ENCODE measurements around the gene BANF2.
A peak's percentile ranks its signal among the peaks of the same experiment; 100 is the strongest.
"Not testable (repeated sequence)": the region's sequence is repeated elsewhere in the genome, so short reads cannot be mapped to it uniquely, and the experiment has no call there.

Gene BANF2

DNA sequence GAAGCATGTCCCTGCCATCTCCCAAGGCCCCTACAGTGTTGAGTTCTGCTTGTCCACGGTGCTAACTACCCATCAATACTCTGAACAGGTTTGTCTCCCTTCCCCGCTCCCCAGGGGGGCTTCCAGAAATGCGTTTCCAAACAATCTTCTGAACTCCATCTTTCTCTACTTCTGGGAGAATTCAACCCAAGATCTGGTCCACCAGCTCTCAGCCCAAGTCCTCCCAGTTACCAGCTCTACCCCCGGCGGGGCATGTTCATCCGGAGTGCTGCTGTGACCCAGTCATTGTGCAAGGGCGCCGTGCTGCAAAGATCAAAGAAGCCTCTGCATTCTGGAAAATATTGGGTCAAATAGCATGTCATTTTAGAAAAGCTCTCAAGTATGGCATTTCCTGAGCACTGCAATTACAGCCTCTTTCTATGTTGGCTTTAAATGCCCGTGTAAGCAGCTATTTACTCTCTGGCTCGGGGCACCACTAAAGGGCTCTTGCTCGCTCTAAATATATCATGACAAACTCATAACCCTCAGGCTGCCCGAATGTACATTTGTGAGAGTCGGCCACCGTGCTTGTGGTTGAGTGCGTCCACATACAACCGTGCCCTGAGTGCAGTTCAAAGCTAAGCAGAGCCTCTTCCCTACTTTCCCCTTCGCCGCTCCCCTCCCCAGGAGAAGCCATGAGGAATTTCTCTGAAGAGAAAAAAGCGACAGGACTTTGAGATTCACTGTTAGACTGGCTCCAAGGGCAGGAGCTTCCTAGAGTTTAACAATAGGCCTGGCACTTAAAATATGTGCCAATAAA is 71.6 kb downstream of the BANF2 start:
- H3K4me3 ChIP-seq: no peak overlapping the region
- no peaks in the 10 kb centered on the region for H4K20me1 ChIP-seq
- 0 out of 22 replicates have a peak overlapping the region, but pooled peaks of 1 of the 11 experiments have one; percentile 14 for H3K27ac ChIP-seq
- H3K9ac ChIP-seq: peak overlapping the region in 2 of 11 experiments; percentile 16 to 37; a peak in 1 of 22 replicates
- peak in 3 of 11 experiments; percentile 22 to 51 (median 26); a peak in 2 of 22 replicates for TF ChIP-seq Cebpa-rat (IDR thresholded peaks at IDR 0.05)
- H3K36me3 ChIP-seq: no peaks in the 10 kb centered on the region
- H3K4me1 ChIP-seq: peaks cover 0 to 18% (median 15%) of the 10 kb centered on the region in 10 experiments; a peak in 17 of 20 replicates
- no peaks in the 10 kb centered on the region for H3K27me3 ChIP-seq
- peaks cover 0 to 14% (median 5%) of the 10 kb centered on the region in 11 experiments; a peak in 4 of 22 replicates for H3K9me3 ChIP-seq (replicated peaks in 1 of 11)
- peak overlapping the region; percentile 18 to 73 (median 63); a peak in 21 of 22 replicates for H3K4me2 ChIP-seq

DNA sequence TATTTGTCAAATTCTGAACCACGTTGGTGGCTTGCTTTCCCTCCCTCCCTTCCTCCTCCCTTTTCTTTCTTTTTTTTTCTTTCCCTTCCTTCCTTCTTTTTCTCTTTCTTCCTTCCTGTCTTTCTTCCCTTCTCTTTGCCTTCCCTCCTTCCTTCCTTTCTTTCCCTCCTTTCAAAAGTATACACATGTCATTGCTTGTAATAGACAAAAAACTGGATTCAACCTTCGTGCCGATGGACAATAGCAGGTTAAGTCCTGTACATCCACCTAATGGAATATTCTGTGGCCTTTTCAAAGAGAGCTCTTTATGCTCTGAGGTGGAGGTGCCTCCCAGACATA is 72.2 kb downstream of the BANF2 start:
- Histone ChIP-seq H3K9ac (peak overlapping the region in 1 of 11 experiments; percentile 16; a peak in 1 of 22 replicates), H3K4me2 (peak overlapping the region; percentile 18 to 73 (median 63); a peak in 19 of 22 replicates), H3K4me3 (no peak overlapping the region), H3K4me1 (peaks cover 0 to 18% (median 15%) of the 10 kb centered on the region in 10 experiments; a peak in 17 of 20 replicates), H4K20me1 (no peaks in the 10 kb centered on the region), H3K9me3 (replicated peaks in 1 of 11) (peaks cover 0 to 16% (median 6%) of the 10 kb centered on the region in 11 experiments; a peak in 10 of 22 replicates), H3K27ac (0 out of 22 replicates have a peak overlapping the region, but pooled peaks of 1 of the 11 experiments have one; percentile 14), H3K36me3 (no peaks in the 10 kb centered on the region), H3K27me3 (no peaks in the 10 kb centered on the region)
- no peak for TF ChIP-seq Cebpa-rat (IDR thresholded peaks at IDR 0.05)

DNA sequence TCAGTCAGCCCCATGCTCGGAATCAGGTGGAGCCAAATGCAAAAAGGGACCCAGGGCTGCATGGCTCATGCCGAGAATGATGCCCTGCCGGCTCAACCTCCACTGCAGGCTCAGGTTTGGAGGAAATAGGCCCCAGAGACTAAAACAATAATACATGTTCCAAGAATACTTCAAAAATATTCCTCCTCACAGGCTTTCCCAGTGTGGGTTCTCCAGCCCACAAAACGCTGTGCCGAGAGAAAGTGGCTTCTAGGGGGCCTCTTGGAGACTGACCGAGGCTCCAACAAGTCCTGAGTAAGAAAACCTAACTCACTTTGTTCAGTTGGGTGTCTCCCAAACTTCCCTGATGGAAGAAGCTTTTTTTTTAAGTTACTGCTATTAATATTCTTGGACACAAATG is 73.9 kb downstream of the BANF2 start:
- TF ChIP-seq Cebpa-rat (IDR thresholded peaks at IDR 0.05): no peak

DNA sequence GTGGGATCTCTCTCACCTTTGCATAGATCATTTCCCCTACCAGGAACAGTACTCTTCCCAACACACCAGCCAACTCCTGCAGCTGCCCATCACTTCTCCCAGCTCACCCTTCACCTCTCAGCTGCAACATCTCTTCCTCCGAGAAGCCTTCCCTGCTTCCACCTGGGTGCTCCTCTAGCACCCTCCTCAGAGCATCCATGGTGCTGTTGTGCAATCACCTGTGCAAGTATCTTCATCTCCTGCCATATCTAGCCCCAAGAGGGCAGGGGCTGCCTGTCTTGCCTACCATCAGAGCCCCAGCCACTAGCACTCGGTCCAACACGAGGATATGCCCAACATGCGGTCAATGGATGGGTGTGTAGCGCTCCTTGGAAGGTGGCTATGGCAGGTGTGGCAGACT is 75.8 kb downstream of the BANF2 start:
- H3K27ac ChIP-seq: no peak overlapping the region
- no peaks in the 10 kb centered on the region for H4K20me1 ChIP-seq
- no peaks in the 10 kb centered on the region for H3K27me3 ChIP-seq
- H3K36me3 ChIP-seq: no peaks in the 10 kb centered on the region
- no peak overlapping the region for H3K4me2 ChIP-seq
- peaks cover 25 to 48% (median 36%) of the 10 kb centered on the region in 11 experiments for H3K9me3 ChIP-seq (replicated peaks in 1 of 11)
- H3K4me1 ChIP-seq: peaks cover 0 to 23% (median 21%) of the 10 kb centered on the region in 10 experiments; a peak in 17 of 20 replicates
- no peak overlapping the region for H3K4me3 ChIP-seq
- TF ChIP-seq Cebpa-rat (IDR thresholded peaks at IDR 0.05): peak in 2 of 11 experiments; percentile 18 to 26; a peak in 1 of 22 replicates
- no peak overlapping the region for H3K9ac ChIP-seq

More for the DNA sequence above, 73.9 kb downstream of the BANF2 start:
- Histone ChIP-seq H3K4me2 (no peak overlapping the region), H3K9me3 (replicated peaks in 1 of 11) (peaks cover 15 to 32% (median 22%) of the 10 kb centered on the region in 11 experiments), H3K27me3 (no peaks in the 10 kb centered on the region), H3K4me1 (peaks cover 0 to 18% (median 15%) of the 10 kb centered on the region in 10 experiments; a peak in 17 of 20 replicates), H3K9ac (no peak overlapping the region), H3K27ac (no peak overlapping the region), H3K36me3 (no peaks in the 10 kb centered on the region), H4K20me1 (no peaks in the 10 kb centered on the region), H3K4me3 (no peak overlapping the region)

DNA sequence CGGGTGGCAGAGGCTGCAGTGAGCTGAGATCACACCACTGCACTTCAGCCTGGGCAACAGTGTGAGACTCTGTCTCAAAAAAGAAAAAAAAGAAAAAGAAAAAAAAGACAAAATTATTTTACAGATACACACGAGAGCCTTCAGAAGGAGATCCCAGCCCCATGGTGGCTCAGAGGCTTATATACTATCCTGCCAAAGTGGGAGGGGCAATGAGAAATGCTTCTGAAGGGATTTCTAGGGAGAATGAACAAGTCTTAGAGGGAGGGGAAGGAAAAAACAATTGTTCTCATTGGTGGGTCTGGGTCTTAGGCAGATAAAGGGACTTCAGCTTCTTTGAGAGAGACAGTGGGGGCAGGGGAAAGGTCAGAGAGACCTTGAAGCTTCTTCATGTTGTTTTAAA is 76.8 kb downstream of the BANF2 start:
- Histone ChIP-seq H3K27me3 (no peaks in the 10 kb centered on the region), H3K36me3 (no peaks in the 10 kb centered on the region), H3K27ac (no peak overlapping the region), H3K9ac (no peak overlapping the region), H3K4me3 (no peak overlapping the region), H3K4me2 (no peak overlapping the region), H3K4me1 (peaks cover 0 to 23% (median 18%) of the 10 kb centered on the region in 10 experiments; a peak in 17 of 20 replicates), H4K20me1 (no peaks in the 10 kb centered on the region), H3K9me3 (replicated peaks in 1 of 11) (peaks cover 25 to 52% (median 41%) of the 10 kb centered on the region in 11 experiments)
- TF ChIP-seq Cebpa-rat (IDR thresholded peaks at IDR 0.05): no peak

DNA sequence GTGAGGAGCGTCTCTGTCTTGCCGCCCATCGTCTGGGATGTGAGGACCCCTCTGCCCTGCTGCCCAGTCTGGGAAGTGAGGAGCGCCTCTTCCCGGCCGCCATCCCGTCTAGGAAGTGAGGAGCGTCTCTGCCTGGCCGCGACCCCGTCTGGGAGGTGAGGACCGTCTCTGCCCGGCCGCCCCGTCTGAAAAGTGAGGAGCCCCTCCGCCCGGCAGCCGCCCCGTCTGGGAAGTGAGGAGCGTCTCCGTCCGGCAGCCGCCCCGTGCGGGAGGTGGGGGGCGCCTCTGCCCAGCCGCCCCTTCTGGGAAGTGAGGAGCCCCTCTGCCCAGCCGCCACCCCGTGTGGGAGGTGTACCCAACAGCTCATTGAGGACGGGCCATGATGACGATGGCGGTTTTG is 79.2 kb downstream of the BANF2 start:
- not testable (repeated sequence) for H3K36me3 ChIP-seq, H3K27me3 ChIP-seq, H3K27ac ChIP-seq, H3K4me3 ChIP-seq, H3K4me2 ChIP-seq, H3K9ac ChIP-seq, H4K20me1 ChIP-seq
- Histone ChIP-seq H3K4me1 (peaks cover 9 to 22% (median 18%) of the 10 kb centered on the region in 10 experiments; a peak in 18 of 20 replicates), H3K9me3 (replicated peaks in 1 of 11) (peaks cover 25 to 52% (median 41%) of the 10 kb centered on the region in 11 experiments)

DNA sequence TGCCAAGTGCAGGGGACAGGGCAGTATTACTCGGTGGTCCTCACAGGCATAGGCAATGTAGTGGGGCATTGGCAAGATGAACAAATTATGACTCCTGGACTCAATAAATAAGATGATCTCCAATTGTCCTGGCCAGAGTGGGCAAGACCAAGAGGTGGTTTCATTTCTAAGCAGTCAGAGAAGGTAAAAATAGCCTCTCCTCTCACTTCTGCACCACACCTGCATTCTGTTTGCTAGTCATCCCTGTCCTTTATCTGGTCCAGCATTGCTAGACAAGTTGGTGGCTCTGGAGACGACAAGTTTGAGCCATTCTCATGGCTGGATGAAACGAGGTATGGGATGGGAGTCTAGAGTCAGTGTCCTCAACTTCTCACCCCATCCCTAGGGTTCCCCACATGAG is 83.0 kb downstream of the BANF2 start:
- Histone ChIP-seq H3K4me1 (peaks cover 13 to 31% (median 20%) of the 10 kb centered on the region in 10 experiments; a peak in 18 of 20 replicates), H3K27ac (no peak overlapping the region), H3K4me2 (no peak overlapping the region), H3K36me3 (no peaks in the 10 kb centered on the region), H3K4me3 (no peak overlapping the region), H4K20me1 (no peaks in the 10 kb centered on the region), H3K9me3 (replicated peaks in 1 of 11) (peaks cover 19 to 31% (median 25%) of the 10 kb centered on the region in 11 experiments), H3K9ac (no peak overlapping the region), H3K27me3 (no peaks in the 10 kb centered on the region)
- no peak for TF ChIP-seq Cebpa-rat (IDR thresholded peaks at IDR 0.05)

DNA sequence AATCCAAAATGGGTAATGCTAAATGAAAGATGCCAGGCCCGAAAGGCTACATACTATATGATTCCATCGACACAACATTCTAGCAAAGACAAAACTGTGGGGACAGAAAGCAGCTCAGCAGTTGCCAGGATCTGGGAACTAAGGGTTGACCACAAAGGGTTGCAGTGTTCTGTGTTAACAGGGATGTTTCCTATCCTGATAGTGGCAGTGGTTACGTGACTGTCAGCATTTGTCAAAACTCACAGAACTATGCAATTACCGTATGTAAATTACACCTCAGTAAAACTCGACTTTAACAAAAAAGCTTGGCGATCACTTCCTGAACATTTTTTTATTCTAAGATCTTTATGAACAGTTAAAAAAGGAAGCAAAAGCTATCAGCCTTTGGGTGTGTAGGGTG is 83.9 kb downstream of the BANF2 start:
- no peak overlapping the region for H3K9ac ChIP-seq
- peaks cover 13 to 31% (median 20%) of the 10 kb centered on the region in 10 experiments; a peak in 18 of 20 replicates for H3K4me1 ChIP-seq
- no peak overlapping the region for H3K4me3 ChIP-seq
- no peaks in the 10 kb centered on the region for H3K36me3 ChIP-seq
- no peak for TF ChIP-seq Cebpa-rat (IDR thresholded peaks at IDR 0.05)
- no peaks in the 10 kb centered on the region for H3K27me3 ChIP-seq
- peak overlapping the region in 7 of 11 experiments; percentile 2 to 41 (median 27); a peak in 13 of 22 replicates for H3K4me2 ChIP-seq
- no peak overlapping the region for H3K27ac ChIP-seq
- H3K9me3 ChIP-seq (replicated peaks in 1 of 11): peaks cover 10 to 22% (median 16%) of the 10 kb centered on the region in 11 experiments; a peak in 21 of 22 replicates
- H4K20me1 ChIP-seq: no peaks in the 10 kb centered on the region

DNA sequence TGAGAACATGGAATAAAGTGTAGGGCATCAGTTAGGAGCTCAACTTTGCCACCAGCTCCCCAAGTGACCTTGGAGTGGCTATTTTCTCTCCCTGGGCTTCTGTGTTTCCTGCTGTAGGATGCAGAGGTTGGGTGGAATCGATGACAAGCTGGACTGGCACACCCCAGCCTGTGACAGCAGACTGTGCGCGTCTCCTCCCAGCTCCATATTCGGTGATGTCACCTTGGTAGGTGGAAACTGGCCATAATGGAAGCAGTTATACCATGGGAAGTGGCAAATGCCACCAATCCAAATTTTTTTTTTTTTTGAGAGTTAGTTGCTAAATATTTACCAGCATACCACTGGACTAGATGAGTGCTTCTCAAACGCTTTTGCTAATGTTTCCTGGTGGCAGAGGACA is 85.2 kb downstream of the BANF2 start:
- no peak overlapping the region for H3K4me2 ChIP-seq
- H3K4me3 ChIP-seq: no peak overlapping the region
- H4K20me1 ChIP-seq: no peaks in the 10 kb centered on the region
- peaks cover 13 to 31% (median 19%) of the 10 kb centered on the region in 10 experiments; a peak in 18 of 20 replicates for H3K4me1 ChIP-seq
- no peak for TF ChIP-seq Cebpa-rat (IDR thresholded peaks at IDR 0.05)
- no peak overlapping the region for H3K27ac ChIP-seq
- H3K9ac ChIP-seq: no peak overlapping the region
- H3K36me3 ChIP-seq: no peaks in the 10 kb centered on the region
- H3K9me3 ChIP-seq (replicated peaks in 1 of 11): peaks cover 4 to 12% (median 7%) of the 10 kb centered on the region in 11 experiments; a peak in 15 of 22 replicates
- no peaks in the 10 kb centered on the region for H3K27me3 ChIP-seq

All from BLaER1 treated with 17β-estradiol and CSF1 and Interleukin-3, amounts not matched to agents 10 nM and 100 nM (cell line).